Endothelial cell of umbilical vein (primary cell): Measurements from ENCODE around the gene CYB5R2. TPM values are rescaled to one million over a fixed set of nuclear protein-coding genes. Genes with fewer than 3 reads are reported as not detected.

ENCODE experiments used
- BruUV-seq: library from RNA; stranded (reverse); fragments of 400-500 nt; replicated peaks from 2 replicates; lab custom pipeline; 2021; lab: Mats Ljungman, UMichigan
- CTCF ChIA-PET: fragments of 300-600, 350-600 bp; sonication (Branson Sonifier 250); formaldehyde crosslinking; loops from one replicate; lab custom pipeline; 2021; ENCODE audit warnings: antibody characterized with exemption, inconsistent platforms; lab: Charles Lee
- POLR2A ChIA-PET: fragments of 300-600, 350-600 bp; sonication (Branson Sonifier 250); formaldehyde crosslinking; loops from one replicate; lab custom pipeline; 2021; ENCODE audit warnings: antibody characterized with exemption, inconsistent platforms; lab: Charles Lee
- DNase-seq: peaks from one replicate; pipeline ENCODE4 v3.0.0-alpha.2; 2011; ENCODE audit warnings: low read depth, low spot score
- FAIRE-seq: peaks from 2 replicates; lab custom pipeline; 2011; peaks lifted over from hg19 to GRCh38; lab: Jason Lieb, UNC
- H2AFZ ChIP-seq: 2 replicates; pipeline ENCODE4 v1.6.0; 2012; ENCODE audit warnings: low read depth, low read length, control low read depth, inconsistent platforms
- H3K27ac ChIP-seq: 2 replicates; pipeline ENCODE4 v1.5.1; 2011; ENCODE audit warnings: low read depth, mild to moderate bottlenecking, control low read depth, low read length, moderate library complexity; ENCODE audit not compliant: insufficient read depth
- H3K27me3 ChIP-seq, 2 experiments: 2 replicates each; pipeline versions ENCODE4 v1.6.0 to v1.6.1; 2011; ENCODE audit warnings: low read length in 2 of 2, mixed read lengths in 1 of 2; ENCODE audit not compliant: control insufficient read depth in 2 of 2, insufficient read depth in 2 of 2
- H3K36me3 ChIP-seq, 2 experiments: 2 replicates in 1 of 2; 3 replicates in 1 of 2; pipeline ENCODE4 v1.5.1; 2011; ENCODE audit warnings: low read length in 2 of 2, mild to moderate bottlenecking in 1 of 2, moderate library complexity in 1 of 2; ENCODE audit not compliant: control insufficient read depth in 2 of 2, insufficient read depth in 2 of 2; ENCODE audit errors: extremely low read depth in 1 of 2
- H3K4me1 ChIP-seq: 3 replicates; pipeline ENCODE4 v1.5.1; 2011; ENCODE audit warnings: mild to moderate bottlenecking, low read length; ENCODE audit not compliant: control insufficient read depth, insufficient read depth; ENCODE audit errors: extremely low read depth
- H3K4me2 ChIP-seq: 2 replicates; pipeline ENCODE4 v1.6.1; 2011; ENCODE audit warnings: low read length, control low read depth, mixed read lengths; ENCODE audit not compliant: insufficient read depth
- H3K4me3 ChIP-seq, 3 experiments: fragments of 200-600 bp in 1 of 3; sonication (generic), shearing (Covaris generic) in 1 of 3; replicated peaks in 1 of 3; 2 replicates each; pipeline ENCODE4 v1.5.1; 2011 to 2016; ENCODE audit warnings: control low read depth in 3 of 3, low read length in 3 of 3, mild to moderate bottlenecking in 2 of 3, inconsistent platforms in 1 of 3, low read depth in 1 of 3, moderate library complexity in 1 of 3; ENCODE audit not compliant: insufficient read depth in 1 of 3
- H3K79me2 ChIP-seq: 2 replicates; pipeline ENCODE4 v1.6.0; 2012; ENCODE audit warnings: low read length, inconsistent platforms; ENCODE audit not compliant: control insufficient read depth, insufficient read depth
- H3K9ac ChIP-seq: replicated peaks from 2 replicates; pipeline ENCODE3; 2011; ENCODE audit warnings: low read length, control low read depth; ENCODE audit not compliant: insufficient read depth; ENCODE audit errors: extremely low read depth
- H3K9me1 ChIP-seq: replicated peaks from 3 replicates; pipeline ENCODE4 v1.6.0; 2011; ENCODE audit warnings: mild to moderate bottlenecking, low read length; ENCODE audit not compliant: control insufficient read depth, insufficient read depth; ENCODE audit errors: extremely low read depth
- H3K9me3 ChIP-seq: replicated peaks from 2 replicates; pipeline ENCODE4 v1.5.1; 2012; ENCODE audit warnings: low read length, inconsistent platforms; ENCODE audit not compliant: control insufficient read depth, insufficient read depth
- H4K20me1 ChIP-seq: replicated peaks from 2 replicates; pipeline ENCODE3; 2011; ENCODE audit warnings: mild to moderate bottlenecking, low read length; ENCODE audit not compliant: control insufficient read depth, insufficient read depth; ENCODE audit errors: extremely low read depth
- CTCF ChIP-seq, 2 donors: IDR thresholded peaks; 1 replicate in 1 of 2; 2 replicates in 1 of 2; pipeline ENCODE4 v1.5.1; 2011; ENCODE audit warnings: low read length in 2 of 2, mild to moderate bottlenecking in 2 of 2, moderate library complexity in 2 of 2, control low read depth in 1 of 2, inconsistent platforms in 1 of 2, low read depth in 1 of 2; ENCODE audit not compliant: insufficient read depth in 1 of 2; ENCODE audit errors: extremely low read depth in 1 of 2
- EZH2 ChIP-seq: IDR thresholded peaks from 2 replicates; pipeline ENCODE4 v1.6.1; 2012; ENCODE audit warnings: borderline replicate concordance, low read depth, mild to moderate bottlenecking, moderate library complexity, low read length, inconsistent platforms; ENCODE audit not compliant: severe bottlenecking
- FOS ChIP-seq: IDR thresholded peaks from 2 replicates; pipeline ENCODE4 v1.6.1; 2011; ENCODE audit warnings: mild to moderate bottlenecking, low read length, moderate library complexity, borderline replicate concordance; ENCODE audit not compliant: insufficient read depth
- GATA2 ChIP-seq: IDR thresholded peaks from 2 replicates; pipeline ENCODE4 v1.7.0; 2011; ENCODE audit warnings: low read depth, mild to moderate bottlenecking, moderate library complexity, mixed read lengths, low read length; ENCODE audit not compliant: insufficient read length, insufficient read depth
- JUN ChIP-seq: IDR thresholded peaks from 2 replicates; pipeline ENCODE4 v1.6.1; 2011; ENCODE audit warnings: borderline replicate concordance, low read depth; ENCODE audit not compliant: insufficient read length, insufficient read depth
- MYC ChIP-seq: IDR thresholded peaks from one replicate; pipeline ENCODE4 v1.6.1; 2011; ENCODE audit warnings: mild to moderate bottlenecking, low read depth, low read length
- POLR2A ChIP-seq: IDR thresholded peaks from 2 replicates; pipeline ENCODE4 v1.6.1; 2012; ENCODE audit warnings: low read depth, mild to moderate bottlenecking, control low read depth, low read length
- POLR2AphosphoS5 ChIP-seq: IDR thresholded peaks from 2 replicates; pipeline ENCODE4 v1.6.1; 2012; ENCODE audit warnings: low read depth, mild to moderate bottlenecking, control low read depth, low read length, moderate library complexity; ENCODE audit not compliant: insufficient read depth
- dilution Hi-C: fragments of 300-500 bp; cut with MboI; formaldehyde crosslinking; loops from one replicate; pipeline ENCODE4 v1.15.0; 2019; ENCODE audit warnings: low sequenced_read_pairs; ENCODE audit not compliant: extremely low pct_ligation_motif_present
- intact Hi-C: fragments of 100-400 bp; cut with micrococcal nuclease; formaldehyde crosslinking; loops from one replicate; pipeline ENCODE4 v1.10.0; 2022
- polyA plus RNA-seq, 4 experiments: library from polyadenylated mRNA; depleted of rRNA in 3 of 4; stranded (reverse) in 3 of 4; unstranded in 1 of 4; fragments of >200 nt; gene quantifications; 2 replicates each; pipeline versions ENCODE4 v1.2.1 to v1.2.3, GENCODE V29; 2011 to 2012; ENCODE audit warnings: missing spikeins in 1 of 4
- total RNA-seq: library from RNA; stranded (reverse); gene quantifications from 2 replicates; pipeline ENCODE4 v1.2.3, GENCODE V29; 2021
- TF ChIP-seq, protein P1 (sequence below): IDR thresholded peaks from 2 replicates; pipeline ENCODE4 v1.6.1; 2011; ENCODE audit not compliant: insufficient read depth, insufficient read length

Gene CYB5R2
- total and polyA plus RNA-seq, 2 donors (not counting 3 experiments of a cell fraction or from before 2014, with no cell fraction given), result 4.8 to 5.0 TPM

GRCh38 chr11:7635708-7636107 is 37.6 kb downstream of the CYB5R2 start:
- Histone ChIP-seq H2AFZ (no peak overlapping the region), H3K4me2 (no peak overlapping the region), H3K9me1 (no peaks in the 10 kb centered on the region), H3K9me3 (no peaks in the 10 kb centered on the region), H4K20me1 (no peaks in the 10 kb centered on the region), H3K27ac (no peak overlapping the region), H3K36me3 (no peaks in the 10 kb centered on the region), H3K79me2 (no peaks in the 10 kb centered on the region), H3K4me3 (no peak overlapping the region), H3K4me1 (peaks cover 10% of the 10 kb centered on the region), H3K9ac (no peak overlapping the region), H3K27me3 (no peaks in the 10 kb centered on the region)
- FAIRE-seq (no peak), DNase-seq (no peak)
- dilution Hi-C loops, result no loop called here
- ChIA-PET CTCF (interaction anchor here (2.8 kb wide), 1 partner anchor 64 kb away, joined by 16 read pairs; no protein-coding TSS in a partner anchor), POLR2A (no interaction called here)
- TF ChIP-seq MYC, result no peak
- TF ChIP-seq POLR2A, result no peak
- TF ChIP-seq CTCF (IDR thresholded peaks at IDR 0.05; ENCODE audit: extremely low read depth in 1 of 2, insufficient read depth in 1 of 2, low read depth in 1 of 2, low read length in 2 of 2), result no peak
- no peak for TF ChIP-seq JUN
- TF ChIP-seq POLR2AphosphoS5, result no peak
- TF ChIP-seq GATA2, result no peak
- TF ChIP-seq, protein P1, sequence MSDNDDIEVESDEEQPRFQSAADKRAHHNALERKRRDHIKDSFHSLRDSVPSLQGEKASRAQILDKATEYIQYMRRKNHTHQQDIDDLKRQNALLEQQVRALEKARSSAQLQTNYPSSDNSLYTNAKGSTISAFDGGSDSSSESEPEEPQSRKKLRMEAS, result no peak
- TF ChIP-seq EZH2, result no peak
- TF ChIP-seq FOS, result no peak
- intact Hi-C loops, result no loop called here
- BruUV-seq, result no TSS peak
